Ishikawa (cell line): Measurements from ENCODE around the gene EID2B.

Experiments used
- NFIC ChIP-seq: IDR thresholded peaks from 2 replicates; pipeline ENCODE4 v1.6.1; 2012
- TAF1 ChIP-seq: IDR thresholded peaks from 2 replicates; pipeline ENCODE4 v1.6.1; 2012; ENCODE audit warnings: low read depth, mild to moderate bottlenecking

- TF ChIP-seq NFIC (no peak), TAF1 (no peak)
Measured at GRCh38 chr19:39498798-39499642, 33.6 kb downstream of the EID2B start, which contains the start of gene DLL3.
